Neural progenitor cell (in vitro differentiated cells): Measurements from ENCODE around the gene LMX1B. TPM values are rescaled to one million over a fixed set of nuclear protein-coding genes. Genes with fewer than 3 reads are reported as not detected.

Experiments
- DNase-seq: peaks from one replicate; pipeline ENCODE4 v3.0.0-alpha.2; 2016; ENCODE audit warnings: low spot score
- H2AFZ ChIP-seq: fragments of 200-600 bp; sonication (generic); replicated peaks from 2 replicates; pipeline ENCODE4 v1.6.1; 2016; ENCODE audit warnings: antibody characterized with exemption
- H3F3A ChIP-seq: fragments of 200-600 bp; sonication (generic); 2 replicates; pipeline ENCODE4 v1.6.1; 2016; ENCODE audit warnings: antibody characterized with exemption, low read depth
- H3K27ac ChIP-seq: fragments of 200-600 bp; sonication (generic); 2 replicates; pipeline ENCODE4 v1.5.1; 2016; ENCODE audit warnings: mild to moderate bottlenecking
- H3K27me3 ChIP-seq: fragments of 200-600 bp; sonication (generic); 2 replicates; pipeline ENCODE4 v1.6.1; 2016; ENCODE audit warnings: mild to moderate bottlenecking, moderate library complexity
- H3K36me3 ChIP-seq: fragments of 200-600 bp; sonication (generic); 2 replicates; pipeline ENCODE4 v1.5.1; 2016
- H3K4me1 ChIP-seq: fragments of 200-600 bp; sonication (generic); 2 replicates; pipeline ENCODE4 v1.6.1; 2016; ENCODE audit warnings: mixed run types
- H3K4me2 ChIP-seq: fragments of 200-600 bp; sonication (generic); 2 replicates; pipeline ENCODE4 v1.6.1; 2016
- H3K4me3 ChIP-seq: fragments of 200-600 bp; sonication (generic); 2 replicates; pipeline ENCODE4 v1.5.1; 2016
- H3K79me2 ChIP-seq: fragments of 200-600 bp; sonication (generic); 2 replicates; pipeline ENCODE4 v1.6.1; 2016; ENCODE audit warnings: low read depth
- H3K9ac ChIP-seq: fragments of 200-600 bp; sonication (generic); 2 replicates; pipeline ENCODE4 v1.6.1; 2016
- H3K9me3 ChIP-seq: fragments of 200-600 bp; sonication (generic); 2 replicates; pipeline ENCODE4 v1.5.1; 2016; ENCODE audit warnings: low read depth
- H4K20me1 ChIP-seq: fragments of 200-600 bp; sonication (generic); 2 replicates; pipeline ENCODE4 v1.6.1; 2016; ENCODE audit warnings: low read depth
- H3K27ac Mint-ChIP-seq: 3 replicates; pipeline ENCODE4 v1.8.0; 2021; ENCODE audit warnings: mixed read lengths
- H3K27me3 Mint-ChIP-seq: 2 replicates; pipeline ENCODE4 v1.8.0; 2022; ENCODE audit warnings: low read depth, mild to moderate bottlenecking, inconsistent platforms, moderate library complexity, mixed read lengths; ENCODE audit not compliant: insufficient read depth
- H3K36me3 Mint-ChIP-seq: 3 replicates; pipeline ENCODE4 v1.8.0; 2021; ENCODE audit warnings: mixed read lengths
- H3K4me1 Mint-ChIP-seq: 3 replicates; pipeline ENCODE4 v1.8.0; 2021; ENCODE audit warnings: mixed read lengths
- H3K4me3 Mint-ChIP-seq: 3 replicates; pipeline ENCODE4 v1.8.0; 2021; ENCODE audit warnings: mild to moderate bottlenecking, moderate library complexity, mixed read lengths
- H3K9me3 Mint-ChIP-seq: 3 replicates; pipeline ENCODE4 v1.8.0; 2020; ENCODE audit warnings: mixed read lengths
- CTCF ChIP-seq: fragments of 200-600 bp; sonication (generic); IDR thresholded peaks from 2 replicates; pipeline ENCODE4 v1.5.1; 2017; ENCODE audit warnings: antibody characterized with exemption, mild to moderate bottlenecking
- EZH2 ChIP-seq: fragments of 200-600 bp; sonication (generic); IDR thresholded peaks from 2 replicates; pipeline ENCODE4 v1.6.1; 2017; ENCODE audit warnings: antibody characterized with exemption, mild to moderate bottlenecking, moderate library complexity
- EZH2phosphoT487 ChIP-seq: fragments of 200-600 bp; sonication (generic); IDR thresholded peaks from 2 replicates; pipeline ENCODE4 v1.6.1; 2017; ENCODE audit warnings: antibody characterized with exemption
- total RNA-seq: library from RNA; depleted of rRNA; stranded (reverse); fragments of >200 nt; gene quantifications from 2 replicates; pipeline ENCODE4 v1.2.3, GENCODE V29; 2015; ENCODE audit warnings: low replicate concordance

The LMX1B gene
- total RNA-seq, 1 donor from 2014 or later = 0.19 TPM

- H3K9me3 Mint-ChIP-seq = no peaks in the 10 kb centered on the region
- no peak overlapping the region for H3K27ac Mint-ChIP-seq
- peaks cover 3% of the 10 kb centered on the region for H3F3A ChIP-seq
- no peaks in the 10 kb centered on the region for H3K9me3 ChIP-seq
- no peak overlapping the region for H2AFZ ChIP-seq
- peaks cover 43% of the 10 kb centered on the region for H3K27me3 Mint-ChIP-seq
- peaks cover 34% of the 10 kb centered on the region for H3K4me1 Mint-ChIP-seq
- H3K36me3 ChIP-seq = no peaks in the 10 kb centered on the region
- H3K4me3 ChIP-seq = no peak overlapping the region
- no peak for TF ChIP-seq EZH2
- no peak for TF ChIP-seq EZH2phosphoT487
- no peak for TF ChIP-seq CTCF
- H3K4me1 ChIP-seq = peaks cover 14% of the 10 kb centered on the region
- no peak for DNase-seq
- H3K79me2 ChIP-seq = no peaks in the 10 kb centered on the region
- H3K27ac ChIP-seq = no peak overlapping the region
- H3K27me3 ChIP-seq = peaks cover 88% of the 10 kb centered on the region
- H3K4me2 ChIP-seq = no peak overlapping the region
- no peak overlapping the region for H3K9ac ChIP-seq
- H4K20me1 ChIP-seq = peaks cover 28% of the 10 kb centered on the region
- no peak overlapping the region for H3K4me3 Mint-ChIP-seq
- H3K36me3 Mint-ChIP-seq = peaks cover 1% of the 10 kb centered on the region
These were observed 7.3 kb upstream of the LMX1B start for GRCh38 chr9:126606483-126606870.

GRCh38 chr9:126607086-126607485 lies 6.6 kb upstream of the LMX1B start:
- Histone ChIP-seq H3F3A (peaks cover 9% of the 10 kb centered on the region), H4K20me1 (peaks cover 32% of the 10 kb centered on the region), H3K27me3 (peaks cover 91% of the 10 kb centered on the region), H3K4me3 (no peak overlapping the region), H3K4me2 (no peak overlapping the region), H3K27ac (no peak overlapping the region), H3K36me3 (no peaks in the 10 kb centered on the region), H3K79me2 (no peaks in the 10 kb centered on the region), H2AFZ (no peak overlapping the region), H3K4me1 (peaks cover 18% of the 10 kb centered on the region), H3K9ac (no peak overlapping the region), H3K9me3 (no peaks in the 10 kb centered on the region)
- Mint-ChIP-seq H3K9me3 (no peaks in the 10 kb centered on the region), H3K27me3 (peaks cover 46% of the 10 kb centered on the region), H3K4me3 (no peak overlapping the region), H3K4me1 (peaks cover 37% of the 10 kb centered on the region), H3K36me3 (no peaks in the 10 kb centered on the region), H3K27ac (no peak overlapping the region)
- no peak for DNase-seq
- TF ChIP-seq EZH2phosphoT487 (no peak), CTCF (no peak), EZH2 (no peak)

- Mint-ChIP-seq H3K27ac (no peak overlapping the region), H3K27me3 (peaks cover 48% of the 10 kb centered on the region), H3K4me3 (no peak overlapping the region), H3K36me3 (no peaks in the 10 kb centered on the region), H3K4me1 (peaks cover 38% of the 10 kb centered on the region), H3K9me3 (no peaks in the 10 kb centered on the region)
- Histone ChIP-seq H4K20me1 (peaks cover 37% of the 10 kb centered on the region), H3K27me3 (peaks cover 97% of the 10 kb centered on the region), H3K9me3 (no peaks in the 10 kb centered on the region), H3K27ac (no peak overlapping the region), H3K9ac (no peak overlapping the region), H3K4me1 (peaks cover 22% of the 10 kb centered on the region), H3K79me2 (no peaks in the 10 kb centered on the region), H3K4me2 (no peak overlapping the region), H3K36me3 (no peaks in the 10 kb centered on the region), H3F3A (peaks cover 13% of the 10 kb centered on the region), H3K4me3 (no peak overlapping the region), H2AFZ (no peak overlapping the region)
- TF ChIP-seq EZH2 (no peak), EZH2phosphoT487 (peak; percentile 7), CTCF (no peak)
- no peak for DNase-seq
These were observed 6.0 kb upstream of the LMX1B start for GRCh38 chr9:126607731-126608130.

GRCh38 chr9:126608551-126608950 lies 5.2 kb upstream of the LMX1B start:
- Mint-ChIP-seq H3K9me3 (no peaks in the 10 kb centered on the region), H3K4me1 (peaks cover 38% of the 10 kb centered on the region), H3K27ac (no peak overlapping the region), H3K27me3 (peaks cover 50% of the 10 kb centered on the region), H3K4me3 (no peak overlapping the region), H3K36me3 (no peaks in the 10 kb centered on the region)
- no peak overlapping the region for H3K27ac ChIP-seq
- H4K20me1 ChIP-seq = peaks cover 44% of the 10 kb centered on the region
- no peaks in the 10 kb centered on the region for H3K36me3 ChIP-seq
- no peaks in the 10 kb centered on the region for H3K9me3 ChIP-seq
- DNase-seq = no peak
- H3K79me2 ChIP-seq = no peaks in the 10 kb centered on the region
- H3K4me2 ChIP-seq = no peak overlapping the region
- peaks cover 29% of the 10 kb centered on the region for H3K4me1 ChIP-seq
- H3K4me3 ChIP-seq = no peak overlapping the region
- no peak overlapping the region for H2AFZ ChIP-seq
- TF ChIP-seq CTCF = no peak
- TF ChIP-seq EZH2 = no peak
- TF ChIP-seq EZH2phosphoT487 = no peak
- no peak overlapping the region for H3K9ac ChIP-seq
- H3F3A ChIP-seq = peaks cover 20% of the 10 kb centered on the region
- peaks cover 98% of the 10 kb centered on the region for H3K27me3 ChIP-seq
